ENCODE measurements around the gene TMEM200C.

Gene TMEM200C

GRCh38 chr18:5885361-5885760 lies 10.0 kb downstream of the TMEM200C start:
- TF ChIP-seq PKNOX1 (IDR thresholded peaks at IDR 0.05) = no peak
- TF ChIP-seq FOXK2 (IDR thresholded peaks at IDR 0.05) = no peak
- TF ChIP-seq ARNT (IDR thresholded peaks at IDR 0.05) = no peak
- no peak for TF ChIP-seq HDGF (IDR thresholded peaks at IDR 0.05; ENCODE audit: borderline replicate concordance)
- TF ChIP-seq SP1 (IDR thresholded peaks at IDR 0.05) = no peak
- no peak for DNase-seq (ENCODE audit: extremely low spot score)
- CTCF ChIA-PET = no interaction called here
- POLR2A ChIA-PET = no interaction called here

- no peak for DNase-seq (ENCODE audit: extremely low spot score)
- no peak for TF ChIP-seq CTBP1 (IDR thresholded peaks at IDR 0.05; ENCODE audit: borderline replicate concordance)
- no peak for TF ChIP-seq TARDBP (IDR thresholded peaks at IDR 0.05)
- TF ChIP-seq HDGF (IDR thresholded peaks at IDR 0.05; ENCODE audit: borderline replicate concordance) = no peak
- CTCF ChIA-PET = no interaction called here
- POLR2A ChIA-PET = no interaction called here
Observed at GRCh38 chr18:5884375-5884774, 10.9 kb downstream of the TMEM200C start.

GRCh38 chr18:5879479-5879882 lies 15.8 kb downstream of the TMEM200C start:
- no peak for TF ChIP-seq CTBP1 (IDR thresholded peaks at IDR 0.05; ENCODE audit: borderline replicate concordance)
- TF ChIP-seq FOXK2 (IDR thresholded peaks at IDR 0.05) = no peak
- no peak for TF ChIP-seq ELF4 (IDR thresholded peaks at IDR 0.05)
- no peak for TF ChIP-seq ZNF384 (IDR thresholded peaks at IDR 0.05)
- no peak for TF ChIP-seq LEF1 (IDR thresholded peaks at IDR 0.05; ENCODE audit: borderline replicate concordance)
- TF ChIP-seq FOXM1 (IDR thresholded peaks at IDR 0.05; ENCODE audit: borderline replicate concordance) = no peak
- no peak for TF ChIP-seq SUZ12 (IDR thresholded peaks at IDR 0.05)
- no peak for TF ChIP-seq TARDBP (IDR thresholded peaks at IDR 0.05)
- no peak for TF ChIP-seq FOXA1 (IDR thresholded peaks at IDR 0.05)
- TF ChIP-seq PKNOX1 (IDR thresholded peaks at IDR 0.05) = no peak
- TF ChIP-seq BHLHE40 (IDR thresholded peaks at IDR 0.05; ENCODE audit: borderline replicate concordance) = no peak
- TF ChIP-seq NFRKB (IDR thresholded peaks at IDR 0.05) = no peak
- no peak for TF ChIP-seq ARNT (IDR thresholded peaks at IDR 0.05)
- no peak for TF ChIP-seq HDGF (IDR thresholded peaks at IDR 0.05; ENCODE audit: borderline replicate concordance)
- no peak for TF ChIP-seq L3MBTL2 (conservative IDR thresholded peaks at IDR 0.05)
- CTCF ChIA-PET = interaction anchor here (0.8 to 1.2 kb wide), 3 partner anchors 9 to 522 kb away, joined by 3 to 4 read pairs (median 3); no protein-coding TSS in a partner anchor
- POLR2A ChIA-PET = no interaction called here
- DNase-seq (ENCODE audit: extremely low spot score) = peak; percentile 11

GRCh38 chr18:5876891-5877290 lies 18.4 kb downstream of the TMEM200C start:
- TF ChIP-seq BHLHE40 (IDR thresholded peaks at IDR 0.05; ENCODE audit: borderline replicate concordance) (no peak), LEF1 (IDR thresholded peaks at IDR 0.05; ENCODE audit: borderline replicate concordance) (no peak), SP1 (IDR thresholded peaks at IDR 0.05) (no peak), FOXM1 (IDR thresholded peaks at IDR 0.05; ENCODE audit: borderline replicate concordance) (no peak), SUZ12 (IDR thresholded peaks at IDR 0.05) (no peak), TARDBP (IDR thresholded peaks at IDR 0.05) (no peak), NFRKB (IDR thresholded peaks at IDR 0.05) (no peak), FOXK2 (IDR thresholded peaks at IDR 0.05) (no peak), L3MBTL2 (conservative IDR thresholded peaks at IDR 0.05) (no peak), ELF4 (IDR thresholded peaks at IDR 0.05) (no peak), FOXA1 (IDR thresholded peaks at IDR 0.05) (no peak), ZNF384 (IDR thresholded peaks at IDR 0.05) (no peak), ARNT (IDR thresholded peaks at IDR 0.05) (no peak), HDGF (IDR thresholded peaks at IDR 0.05; ENCODE audit: borderline replicate concordance) (no peak)
- CTCF ChIA-PET = no interaction called here
- no peak for DNase-seq (ENCODE audit: extremely low spot score)
- POLR2A ChIA-PET = no interaction called here

- POLR2A ChIA-PET = no interaction called here
Observed at GRCh38 chr18:5874336-5874735, 21.0 kb downstream of the TMEM200C start.

GRCh38 chr18:5872886-5873285 lies 22.4 kb downstream of the TMEM200C start:
- CTCF ChIA-PET = no interaction called here
- POLR2A ChIA-PET = no interaction called here
- no peak for TF ChIP-seq NFRKB (IDR thresholded peaks at IDR 0.05)
- TF ChIP-seq SUZ12 (IDR thresholded peaks at IDR 0.05) = no peak
- no peak for TF ChIP-seq ARNT (IDR thresholded peaks at IDR 0.05)
- no peak for TF ChIP-seq HDGF (IDR thresholded peaks at IDR 0.05; ENCODE audit: borderline replicate concordance)
- no peak for TF ChIP-seq FOXK2 (IDR thresholded peaks at IDR 0.05)
- TF ChIP-seq SP1 (IDR thresholded peaks at IDR 0.05) = no peak
- TF ChIP-seq ELF4 (IDR thresholded peaks at IDR 0.05) = no peak
- no peak for TF ChIP-seq FOXA1 (IDR thresholded peaks at IDR 0.05)
- no peak for TF ChIP-seq ZNF384 (IDR thresholded peaks at IDR 0.05)
- TF ChIP-seq FOXM1 (IDR thresholded peaks at IDR 0.05; ENCODE audit: borderline replicate concordance) = no peak
- TF ChIP-seq BHLHE40 (IDR thresholded peaks at IDR 0.05; ENCODE audit: borderline replicate concordance) = no peak
- no peak for TF ChIP-seq TARDBP (IDR thresholded peaks at IDR 0.05)
- no peak for TF ChIP-seq L3MBTL2 (conservative IDR thresholded peaks at IDR 0.05)
- TF ChIP-seq PKNOX1 (IDR thresholded peaks at IDR 0.05) = no peak
- no peak for TF ChIP-seq CTBP1 (IDR thresholded peaks at IDR 0.05; ENCODE audit: borderline replicate concordance)
- TF ChIP-seq LEF1 (IDR thresholded peaks at IDR 0.05; ENCODE audit: borderline replicate concordance) = no peak

More at GRCh38 chr18:5874336-5874735, 21.0 kb downstream of the TMEM200C start:
- TF ChIP-seq FOXM1 (IDR thresholded peaks at IDR 0.05; ENCODE audit: borderline replicate concordance) (no peak), FOXA1 (IDR thresholded peaks at IDR 0.05) (no peak), CTBP1 (IDR thresholded peaks at IDR 0.05; ENCODE audit: borderline replicate concordance) (no peak), L3MBTL2 (conservative IDR thresholded peaks at IDR 0.05) (no peak), ARNT (IDR thresholded peaks at IDR 0.05) (no peak), ELF4 (IDR thresholded peaks at IDR 0.05) (no peak), ZNF384 (IDR thresholded peaks at IDR 0.05) (no peak)
- CTCF ChIA-PET = no interaction called here
- DNase-seq (ENCODE audit: extremely low spot score) = no peak

More at GRCh38 chr18:5872886-5873285, 22.4 kb downstream of the TMEM200C start:
- no peak for DNase-seq (ENCODE audit: extremely low spot score)
